ENCODE measurements around the gene LRRC4C. TPM values are rescaled to one million over a fixed set of nuclear protein-coding genes. Genes with fewer than 3 reads are reported as not detected.

LRRC4C gene
- total RNA-seq, 1 donor from 2014 or later, result 2.2 TPM

- Histone ChIP-seq H3K27ac (no peak overlapping the region), H3K27me3 (no peaks in the 10 kb centered on the region), H3K4me3 (no peak overlapping the region), H3K36me3 (no peaks in the 10 kb centered on the region), H3K4me1 (no peaks in the 10 kb centered on the region), H3K9me3 (no peaks in the 10 kb centered on the region)
- intact Hi-C loops (cut with DNase I), result no loop called here
- DNase-seq (no peak), ATAC-seq (no peak)
- no peak for TF ChIP-seq CTCF (IDR thresholded peaks at IDR 0.05)
These were observed 1038.1 kb downstream of the LRRC4C start for GRCh38 chr11:40421208-40421981.

GRCh38 chr11:40417627-40418026, 1041.8 kb downstream of the LRRC4C start:
- ATAC-seq (no peak), DNase-seq (no peak)
- Histone ChIP-seq H3K9me3 (no peaks in the 10 kb centered on the region), H3K27me3 (no peaks in the 10 kb centered on the region), H3K36me3 (no peaks in the 10 kb centered on the region), H3K27ac (no peak overlapping the region), H3K4me1 (no peaks in the 10 kb centered on the region), H3K4me3 (no peak overlapping the region)
- intact Hi-C loops (cut with DNase I), result no loop called here
- TF ChIP-seq CTCF (IDR thresholded peaks at IDR 0.05), result no peak

- no peak for TF ChIP-seq CTCF (IDR thresholded peaks at IDR 0.05)
- ATAC-seq, result no peak
- H3K9me3 ChIP-seq, result no peaks in the 10 kb centered on the region
- H3K27me3 ChIP-seq, result no peaks in the 10 kb centered on the region
- intact Hi-C loops (cut with DNase I), result no loop called here
- no peak overlapping the region for H3K27ac ChIP-seq
- no peak for DNase-seq
- no peaks in the 10 kb centered on the region for H3K4me1 ChIP-seq
- H3K4me3 ChIP-seq, result no peak overlapping the region
- no peaks in the 10 kb centered on the region for H3K36me3 ChIP-seq
These were observed 1052.1 kb downstream of the LRRC4C start for GRCh38 chr11:40407355-40407754.

GRCh38 chr11:40405614-40406013, 1053.8 kb downstream of the LRRC4C start:
- Histone ChIP-seq H3K9me3 (no peaks in the 10 kb centered on the region), H3K4me1 (no peaks in the 10 kb centered on the region), H3K27ac (no peak overlapping the region), H3K27me3 (no peaks in the 10 kb centered on the region), H3K4me3 (no peak overlapping the region), H3K36me3 (no peaks in the 10 kb centered on the region)
- intact Hi-C loops (cut with DNase I), result no loop called here
- no peak for ATAC-seq
- no peak for TF ChIP-seq CTCF (IDR thresholded peaks at IDR 0.05)
- DNase-seq, result no peak

- no peak for TF ChIP-seq CTCF (IDR thresholded peaks at IDR 0.05)
- DNase-seq, result no peak
- H3K4me1 ChIP-seq, result no peaks in the 10 kb centered on the region
- H3K36me3 ChIP-seq, result no peaks in the 10 kb centered on the region
- no peak overlapping the region for H3K27ac ChIP-seq
- intact Hi-C loops (cut with DNase I), result no loop called here
- H3K9me3 ChIP-seq, result no peaks in the 10 kb centered on the region
- no peaks in the 10 kb centered on the region for H3K27me3 ChIP-seq
- H3K4me3 ChIP-seq, result no peak overlapping the region
- no peak for ATAC-seq
These were observed 1056.1 kb downstream of the LRRC4C start for GRCh38 chr11:40403321-40403720.

Measured in upper lobe of right lung (tissue), 1 donor.